MCF 10A (cell line): Measurements from ENCODE around the gene GIPC1. TPM values are rescaled to one million over a fixed set of nuclear protein-coding genes. Genes with fewer than 3 reads are reported as not detected.

Experiments used
- BruUV-seq: library from RNA; stranded (reverse); fragments of 400-500 nt; replicated peaks from 2 replicates; lab custom pipeline; 2021; lab: Mats Ljungman, UMichigan
- CTCF ChIA-PET: fragments of 300-600 bp; sonication (Branson Sonifier 250); formaldehyde crosslinking; extraction: SDS; loops from one replicate; lab custom pipeline; 2021; ENCODE audit warnings: antibody characterized with exemption, inconsistent platforms; lab: Yijun Ruan, JAX
- POLR2A ChIA-PET: fragments of 300-600, 350-650 bp; sonication (Branson Sonifier 250); formaldehyde crosslinking; extraction: SDS; loops from one replicate; lab custom pipeline; 2020; ENCODE audit warnings: antibody characterized with exemption, inconsistent platforms; lab: Yijun Ruan, JAX
- DNase-seq: peaks from one replicate; pipeline ENCODE4 v3.0.0-alpha.2; 2018; ENCODE audit not compliant: unreplicated experiment
- H3K27ac Mint-ChIP-seq: one replicate; pipeline ENCODE4 v1.8.0; 2022; ENCODE audit warnings: mild to moderate bottlenecking, low read depth, mixed read lengths; ENCODE audit not compliant: unreplicated experiment
- H3K27me3 Mint-ChIP-seq: one replicate; pipeline ENCODE4 v1.8.0; 2022; ENCODE audit warnings: mixed read lengths; ENCODE audit not compliant: insufficient read depth, unreplicated experiment
- H3K36me3 Mint-ChIP-seq: one replicate; pipeline ENCODE4 v1.8.0; 2022; ENCODE audit warnings: mild to moderate bottlenecking, moderate library complexity, mixed read lengths; ENCODE audit not compliant: insufficient read depth, unreplicated experiment
- H3K4me1 Mint-ChIP-seq: one replicate; pipeline ENCODE4 v1.8.0; 2022; ENCODE audit warnings: mixed read lengths; ENCODE audit not compliant: insufficient read depth, unreplicated experiment
- H3K4me3 Mint-ChIP-seq: one replicate; pipeline ENCODE4 v1.8.0; 2022; ENCODE audit warnings: mild to moderate bottlenecking, moderate library complexity, mixed read lengths; ENCODE audit not compliant: unreplicated experiment
- H3K9me3 Mint-ChIP-seq: one replicate; pipeline ENCODE4 v1.8.0; 2022; ENCODE audit warnings: mixed read lengths; ENCODE audit not compliant: unreplicated experiment
- intact Hi-C: fragments of 100-400 bp; cut with micrococcal nuclease; formaldehyde crosslinking; loops from 2 replicates; pipeline ENCODE4 v1.14.1; 2022
- total RNA-seq: library from RNA; stranded (reverse); gene quantifications from 2 replicates; pipeline ENCODE4 v1.2.3, GENCODE V29; 2022
- TF ChIP-seq, protein P1 (sequence below): fragments of 200-600 bp; IDR thresholded peaks from one replicate; pipeline ENCODE4 v1.8.0; 2022; ENCODE audit warnings: antibody characterized with exemption, mild to moderate bottlenecking; ENCODE audit not compliant: unreplicated experiment

The GIPC1 gene
- total RNA-seq, 1 experiment from 2014 or later: 108 TPM

DNA sequence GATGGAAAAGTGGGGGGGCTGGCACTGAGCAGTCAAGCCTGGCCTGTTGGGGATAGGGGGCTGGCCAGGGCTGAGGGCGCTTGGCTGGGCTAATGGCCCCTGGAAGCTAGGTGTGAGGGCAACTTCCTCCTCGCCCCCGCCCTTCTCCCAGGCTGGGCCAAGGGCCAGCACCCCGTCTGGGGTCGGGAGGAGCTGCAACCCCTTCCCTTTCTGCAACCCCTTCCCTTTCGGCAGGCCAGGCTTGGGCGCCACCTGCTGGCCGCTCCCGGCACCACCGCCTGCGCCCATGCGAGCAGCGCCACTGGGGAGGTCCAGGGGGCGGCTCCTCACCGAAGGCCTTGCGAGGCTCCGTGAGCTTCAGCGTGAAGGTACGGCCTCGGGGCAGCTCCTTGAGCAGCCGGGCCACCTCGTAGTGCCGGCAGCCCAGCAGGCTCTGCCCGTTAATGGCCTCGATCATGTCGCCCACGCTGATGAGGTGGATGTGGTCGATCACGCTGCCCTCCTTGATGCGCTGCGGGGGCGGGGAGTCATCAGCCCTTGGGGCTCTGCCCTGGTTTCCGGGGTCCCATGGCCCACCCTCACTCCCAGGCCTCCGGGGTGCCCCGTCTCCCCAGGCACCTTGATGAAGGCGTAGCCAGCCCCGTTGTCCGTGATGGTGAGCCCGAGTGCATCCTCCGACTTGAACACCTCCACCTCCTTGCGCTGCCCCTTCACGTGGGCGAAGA, 15.8 kb downstream of the GIPC1 start:
- Mint-ChIP-seq H3K4me3 (no peak overlapping the region), H3K4me1 (peaks cover 14% of the 10 kb centered on the region), H3K27ac (no peak overlapping the region), H3K9me3 (no peaks in the 10 kb centered on the region), H3K27me3 (no peaks in the 10 kb centered on the region), H3K36me3 (peaks cover 59% of the 10 kb centered on the region)
- no TSS peak for BruUV-seq
- TF ChIP-seq, protein P1, sequence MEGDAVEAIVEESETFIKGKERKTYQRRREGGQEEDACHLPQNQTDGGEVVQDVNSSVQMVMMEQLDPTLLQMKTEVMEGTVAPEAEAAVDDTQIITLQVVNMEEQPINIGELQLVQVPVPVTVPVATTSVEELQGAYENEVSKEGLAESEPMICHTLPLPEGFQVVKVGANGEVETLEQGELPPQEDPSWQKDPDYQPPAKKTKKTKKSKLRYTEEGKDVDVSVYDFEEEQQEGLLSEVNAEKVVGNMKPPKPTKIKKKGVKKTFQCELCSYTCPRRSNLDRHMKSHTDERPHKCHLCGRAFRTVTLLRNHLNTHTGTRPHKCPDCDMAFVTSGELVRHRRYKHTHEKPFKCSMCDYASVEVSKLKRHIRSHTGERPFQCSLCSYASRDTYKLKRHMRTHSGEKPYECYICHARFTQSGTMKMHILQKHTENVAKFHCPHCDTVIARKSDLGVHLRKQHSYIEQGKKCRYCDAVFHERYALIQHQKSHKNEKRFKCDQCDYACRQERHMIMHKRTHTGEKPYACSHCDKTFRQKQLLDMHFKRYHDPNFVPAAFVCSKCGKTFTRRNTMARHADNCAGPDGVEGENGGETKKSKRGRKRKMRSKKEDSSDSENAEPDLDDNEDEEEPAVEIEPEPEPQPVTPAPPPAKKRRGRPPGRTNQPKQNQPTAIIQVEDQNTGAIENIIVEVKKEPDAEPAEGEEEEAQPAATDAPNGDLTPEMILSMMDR: peak; percentile 78
- DNase-seq: no peak
- intact Hi-C loops: loop anchor here (5.0 kb wide), 1 partner anchor 343 kb away; the partner anchor contains the start of gene ASF1B
- CTCF ChIA-PET: interaction anchor here (0.5 to 7.2 kb wide), 20 partner anchors 8 to 596 kb away, joined by 3 to 50 read pairs (median 4); partner anchors contain the start of gene ASF1B
- POLR2A ChIA-PET: interaction anchor here (0.6 to 0.7 kb wide), 3 partner anchors 14 to 63 kb away, joined by 3 read pairs; no protein-coding TSS in a partner anchor

DNA sequence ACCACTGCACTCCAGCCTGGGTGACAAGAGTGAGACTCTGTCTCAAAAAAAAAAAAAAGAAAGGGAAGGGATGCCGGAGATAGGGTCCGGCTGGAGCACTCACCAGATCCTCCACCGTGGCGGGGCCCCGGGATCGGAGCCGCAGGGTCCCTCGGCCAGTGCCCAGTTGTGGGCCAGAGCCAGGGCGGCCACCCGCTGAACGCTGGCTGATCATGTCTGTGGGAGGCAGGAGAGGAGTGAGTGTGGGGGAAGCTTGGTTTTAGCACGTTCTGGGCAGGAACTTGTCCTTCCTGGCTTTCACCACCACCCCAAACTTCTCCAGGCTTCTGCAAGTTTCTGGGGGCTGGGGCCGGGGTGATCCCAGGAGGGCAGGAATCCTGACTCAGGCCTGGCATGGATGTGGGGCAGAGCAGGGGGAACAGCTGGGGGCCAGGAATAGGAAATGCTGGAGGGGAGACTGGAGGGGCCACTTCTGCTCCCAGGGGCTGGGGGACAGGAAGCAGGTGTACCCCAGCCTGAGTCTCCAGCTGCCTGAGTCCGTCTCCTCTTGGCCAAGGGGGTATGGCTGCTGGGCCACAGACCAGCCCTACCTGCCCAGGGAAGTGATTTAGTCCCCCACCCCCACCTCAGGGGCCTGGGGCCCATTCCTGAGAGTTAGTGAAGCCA, 16.5 kb downstream of the GIPC1 start:
- H3K4me1 Mint-ChIP-seq: peaks cover 14% of the 10 kb centered on the region
- TF ChIP-seq, protein P1: no peak

DNA sequence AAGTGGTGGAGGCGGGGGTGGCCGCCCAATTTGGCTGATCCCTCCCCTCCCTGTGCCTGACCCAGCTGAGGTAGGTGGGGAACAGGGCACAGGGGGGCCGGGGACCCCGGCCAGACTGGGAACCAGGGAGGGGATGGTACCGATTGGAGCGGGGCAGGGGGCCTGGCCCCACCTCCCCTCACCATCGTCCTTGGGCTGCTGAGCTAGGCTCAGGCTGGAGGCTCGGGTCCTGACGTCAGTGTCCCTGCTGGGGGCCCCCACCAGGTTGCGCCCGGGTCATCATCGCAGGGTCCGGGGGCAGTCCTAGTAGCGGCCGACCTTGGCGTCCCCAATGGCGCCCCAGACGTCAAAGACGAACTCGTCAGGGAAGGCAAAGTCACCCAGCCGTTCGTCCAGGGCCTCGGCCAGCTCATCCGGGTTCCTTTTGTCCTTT, 17.8 kb downstream of the GIPC1 start:
- Mint-ChIP-seq H3K27me3 (no peaks in the 10 kb centered on the region), H3K36me3 (peaks cover 46% of the 10 kb centered on the region), H3K4me1 (peaks cover 14% of the 10 kb centered on the region), H3K4me3 (no peak overlapping the region), H3K27ac (no peak overlapping the region), H3K9me3 (no peaks in the 10 kb centered on the region)
- ChIA-PET POLR2A (interaction anchor here (0.6 to 0.9 kb wide), 5 partner anchors 12 to 955 kb away, joined by 3 read pairs; partner anchors contain the start of gene ZNF333), CTCF (interaction anchor here (0.6 to 7.2 kb wide), 7 partner anchors 14 to 341 kb away, joined by 3 to 50 read pairs (median 4); no protein-coding TSS in a partner anchor)
- intact Hi-C loops: loop anchor here (5.0 kb wide), 1 partner anchor 341 kb away; the partner anchor contains the start of gene ASF1B
- TF ChIP-seq, protein P1: no peak
- TSS peak; percentile 84 for BruUV-seq
- DNase-seq: no peak

More for the DNA sequence above, 16.5 kb downstream of the GIPC1 start:
- ChIA-PET CTCF (interaction anchor here (0.5 to 7.2 kb wide), 16 partner anchors 7 to 595 kb away, joined by 3 to 50 read pairs (median 3); partner anchors contain the start of gene ASF1B), POLR2A (interaction anchor here (0.6 to 0.8 kb wide), 3 partner anchors 14 to 62 kb away, joined by 3 read pairs; no protein-coding TSS in a partner anchor)
- H3K4me3 Mint-ChIP-seq: no peak overlapping the region
- H3K9me3 Mint-ChIP-seq: no peaks in the 10 kb centered on the region
- H3K27ac Mint-ChIP-seq: no peak overlapping the region
- no peak for DNase-seq
- intact Hi-C loops: loop anchor here (5.0 kb wide), 1 partner anchor 342 kb away; the partner anchor contains the start of gene ASF1B
- H3K36me3 Mint-ChIP-seq: peaks cover 56% of the 10 kb centered on the region
- BruUV-seq: no TSS peak
- H3K27me3 Mint-ChIP-seq: no peaks in the 10 kb centered on the region
